K562 (cell line): ENCODE data around the gene EIF1B. TPM values are rescaled to one million over a fixed set of nuclear protein-coding genes. Genes with fewer than 3 reads are reported as not detected.

ENCODE experiments used
- ATAC-seq: fragments of 200-7000 bp; cut with Tn5 transposase; 3 replicates; pipeline ENCODE4 v1.9.1; 2020; ENCODE audit warnings: moderate library complexity
- BruUV-seq: library from RNA; stranded (reverse); fragments of 400-500 nt; replicated peaks from 2 replicates; lab custom pipeline; 2021; lab: Mats Ljungman, UMichigan
- CTCF ChIA-PET: fragments of 300-600 bp; formaldehyde crosslinking; extraction: SDS; loops from one replicate; lab custom pipeline; 2021; ENCODE audit warnings: low intra/inter-chr PET ratio; lab: Yijun Ruan, JAX
- POLR2A ChIA-PET: fragments of 300-600, 350-650 bp; sonication (Branson Sonifier 250); formaldehyde crosslinking; extraction: SDS; loops from one replicate; lab custom pipeline; 2021; ENCODE audit warnings: antibody characterized with exemption, inconsistent platforms; lab: Yijun Ruan, JAX
- DNase-seq, 4 experiments: peaks; one replicate each; pipeline versions ENCODE4 v3.0.0 to v3.0.0-alpha.2; 2011 to 2018; ENCODE audit warnings: low spot score in 3 of 4, mixed read lengths in 3 of 4; ENCODE audit errors: extremely low read depth in 1 of 4
- FAIRE-seq: peaks from 2 replicates; lab custom pipeline; 2011; peaks lifted over from hg19 to GRCh38; lab: Jason Lieb, UNC
- H2AFZ ChIP-seq: 2 replicates; pipeline ENCODE4 v1.6.0; 2011; ENCODE audit warnings: low read depth, low read length, control low read depth, inconsistent platforms
- H3K27ac ChIP-seq: fragments of 200-600 bp; 3 replicates; pipeline ENCODE4 v1.8.0; 2011; ENCODE audit warnings: low read depth, mild to moderate bottlenecking, control low read depth, inconsistent platforms, low read length, moderate library complexity, mixed read lengths; ENCODE audit errors: extremely low read depth
- H3K27me3 ChIP-seq, 2 experiments: fragments of 300-600 bp in 1 of 2; 2 replicates in 1 of 2; 3 replicates in 1 of 2; pipeline versions ENCODE4 v1.6.0 to v1.8.0; 2011; ENCODE audit warnings: inconsistent platforms in 2 of 2, low read length in 2 of 2, mild to moderate bottlenecking in 1 of 2, mixed read lengths in 1 of 2, moderate library complexity in 1 of 2; ENCODE audit not compliant: control insufficient read depth in 2 of 2, insufficient read depth in 2 of 2
- H3K36me3 ChIP-seq: fragments of 300-600 bp; 3 replicates; pipeline ENCODE4 v1.8.0; 2011; ENCODE audit warnings: mild to moderate bottlenecking, low read length, inconsistent platforms; ENCODE audit not compliant: control insufficient read depth, insufficient read depth
- H3K4me1 ChIP-seq, 2 experiments: fragments of 200-600 bp in 1 of 2; replicated peaks in 1 of 2; 2 replicates in 1 of 2; 3 replicates in 1 of 2; pipeline versions ENCODE4 v1.5.1 to v1.8.0; 2011; ENCODE audit warnings: inconsistent platforms in 2 of 2, low read length in 2 of 2, mild to moderate bottlenecking in 1 of 2, mixed read lengths in 1 of 2, moderate library complexity in 1 of 2; ENCODE audit not compliant: control insufficient read depth in 2 of 2, insufficient read depth in 2 of 2
- H3K4me2 ChIP-seq: 2 replicates; pipeline ENCODE4 v1.6.1; 2011; ENCODE audit warnings: low read length, control low read depth, inconsistent platforms, mixed read lengths; ENCODE audit not compliant: insufficient read depth
- H3K4me3 ChIP-seq: fragments of 200-600 bp; sonication (generic), shearing (Covaris generic); 2 replicates; pipeline ENCODE4 v1.5.1; 2016; ENCODE audit warnings: control low read depth, inconsistent platforms
- H3K79me2 ChIP-seq: fragments of 200-600 bp; 3 replicates; pipeline ENCODE4 v1.8.0; 2011; ENCODE audit warnings: low read length, inconsistent platforms; ENCODE audit not compliant: control insufficient read depth, insufficient read depth
- H3K9ac ChIP-seq, 2 experiments: 2 replicates each; pipeline versions ENCODE4 v1.6.0 to v1.6.1; 2011; ENCODE audit warnings: low read depth in 2 of 2, low read length in 2 of 2, control low read depth in 1 of 2, inconsistent platforms in 1 of 2, mild to moderate bottlenecking in 1 of 2, mixed read lengths in 1 of 2; ENCODE audit not compliant: insufficient read depth in 1 of 2
- H3K9me1 ChIP-seq: one replicate; pipeline ENCODE4 v1.6.0; 2011; ENCODE audit warnings: inconsistent platforms, mild to moderate bottlenecking, low read length, moderate library complexity; ENCODE audit not compliant: control insufficient read depth, insufficient read depth
- H3K9me3 ChIP-seq: replicated peaks from 2 replicates; pipeline ENCODE4 v1.5.1; 2011; ENCODE audit warnings: low read depth, low read length, inconsistent platforms; ENCODE audit not compliant: control insufficient read depth, insufficient read depth
- H4K20me1 ChIP-seq: replicated peaks from 2 replicates; pipeline ENCODE4 v1.6.1; 2011; ENCODE audit warnings: low read length, inconsistent platforms, mixed read lengths; ENCODE audit not compliant: control insufficient read depth, insufficient read depth
- C11orf30 ChIP-seq: fragments of 450-650 bp; IDR thresholded peaks from 2 replicates; pipeline ENCODE4 v1.6.1; 2016; ENCODE audit warnings: low read depth, mild to moderate bottlenecking
- HNRNPK ChIP-seq: fragments of 200-400 bp; formaldehyde crosslinking; IDR thresholded peaks from one replicate; pipeline ENCODE4 v1.6.1; 2018; ENCODE audit warnings: mild to moderate bottlenecking, low read depth, low read length; ENCODE audit not compliant: poor library complexity, severe bottlenecking
- JUNB ChIP-seq: fragments of 450-650 bp; formaldehyde crosslinking; conservative IDR thresholded peaks from 2 replicates; pipeline ENCODE4 v1.4.0; 2020; ENCODE audit warnings: mild to moderate bottlenecking
- TARDBP ChIP-seq: fragments of 450-650 bp; IDR thresholded peaks from 2 replicates; pipeline ENCODE4 v1.6.1; 2016
- ZNF133 ChIP-seq: fragments of 250-450 bp; sonication (Bioruptor Pico); IDR thresholded peaks from 2 replicates; pipeline ENCODE4 v1.4.0; 2020; ENCODE audit warnings: mild to moderate bottlenecking
- ZNF318 ChIP-seq, 2 experiments: fragments of 450-650 bp; IDR thresholded peaks; 2 replicates each; pipeline ENCODE4 v1.6.1; 2016; ENCODE audit warnings: mild to moderate bottlenecking in 2 of 2, borderline replicate concordance in 1 of 2, low read depth in 1 of 2, moderate library complexity in 1 of 2
- ZNF449 ChIP-seq: fragments of 250-450 bp; sonication (Bioruptor Pico); IDR thresholded peaks from 2 replicates; pipeline ENCODE4 v1.8.0; 2022; ENCODE audit warnings: moderate library complexity, mild to moderate bottlenecking, inconsistent platforms
- WGBS: fragments of 100-300 bp; shearing (Covaris generic); methylation state at CpG from one replicate; pipeline ENCODE4 v1.1.6; 2016; ENCODE audit warnings: low coverage, mixed read lengths; ENCODE audit not compliant: insufficient coverage; ENCODE audit errors: missing lambda C conversion rate; 5-methylcytosine and 5-hydroxymethylcytosine counted together
- in situ Hi-C: fragments of 300-500 bp; cut with MboI; formaldehyde crosslinking; loops from 4 replicates; pipeline ENCODE4 v1.15.0; 2018; ENCODE audit warnings: inconsistent platforms, mixed read lengths
- intact Hi-C: fragments of 100-400 bp; cut with micrococcal nuclease; formaldehyde crosslinking; loops from 2 replicates; pipeline ENCODE4 v1.14.2; 2022
- polyA plus RNA-seq, 8 experiments: library from polyadenylated mRNA; depleted of rRNA in 4 of 8; stranded (reverse) in 5 of 8; unstranded in 3 of 8; fragments of >200 nt; fragmentation: Nextera tagmentation in 2 of 8; fragmentation: Illumina TruSeq in 1 of 8; extraction: Ambion mirVana in 2 of 8; extraction: Trizol in 1 of 8; gene quantifications; 2 replicates each; pipeline versions ENCODE4 v1.2.1 to v1.2.3, GENCODE V29; 2011 to 2014; ENCODE audit warnings: inconsistent platforms in 1 of 8, missing spikeins in 1 of 8
- total RNA-seq, 7 experiments: library from RNA; depleted of rRNA in 6 of 7; stranded (reverse); fragments of >200 nt in 6 of 7; fragmentation: Illumina TruSeq in 2 of 7; extraction: Trizol in 2 of 7; gene quantifications; 2 replicates each; pipeline versions ENCODE4 v1.2.1 to v1.2.3, GENCODE V29; 2011 to 2021; ENCODE audit warnings: low replicate concordance in 1 of 7

Gene EIF1B
- total and polyA plus RNA-seq, 9 of the 15 experiments (the other 6 are each of a cell fraction or from before 2014, with no cell fraction given), result 18.1 to 184 (median 78.9) TPM

GRCh38 chr3:40309925-40310695 is 603 bp downstream of the EIF1B start:
- WGBS, result under 1% methylated on average over 48 of the region's 49 CpGs
- intact Hi-C loops, result loop anchor here (5.0 to 10.0 kb wide), 6 partner anchors 68 to 905 kb away; partner anchors contain the start of gene RPSA
- FAIRE-seq, result no peak
- peaks cover 3% of the 10 kb centered on the region; the same call in 1 of the 2 replicates for H4K20me1 ChIP-seq
- peak overlapping the region; percentile 89 for H3K4me2 ChIP-seq
- H3K9me3 ChIP-seq, result no peaks in the 10 kb centered on the region
- peaks cover 41% of the 10 kb centered on the region for H3K36me3 ChIP-seq
- H3K27ac ChIP-seq, result peak overlapping the region; percentile 96
- H3K4me3 ChIP-seq, result peak overlapping the region; percentile 91
- DNase-seq, result peak; percentile 51 to 67 (median 64)
- H2AFZ ChIP-seq, result peak overlapping the region; percentile 90
- H3K9me1 ChIP-seq, result no peaks in the 10 kb centered on the region
- BruUV-seq, result TSS peak; percentile 53
- peaks cover 37% of the 10 kb centered on the region for H3K79me2 ChIP-seq
- H3K4me1 ChIP-seq, result peaks cover 8 to 41% of the 10 kb centered on the region in 2 experiments
- ChIA-PET POLR2A (interaction anchor here (0.6 to 4.0 kb wide), 14 partner anchors 10 to 926 kb away, joined by 3 to 17 read pairs (median 4); partner anchors contain the start of genes RPL14 and ZNF621), CTCF (interaction anchor here (2.0 kb wide), 1 partner anchor 118 kb away, joined by 11 read pairs; no protein-coding TSS in a partner anchor)
- in situ Hi-C loops, result loop anchor here (10.0 kb wide), 1 partner anchor 905 kb away; the partner anchor contains the start of gene RPSA
- H3K27me3 ChIP-seq, result no peaks in the 10 kb centered on the region
- H3K9ac ChIP-seq, result peak overlapping the region; percentile 92 to 96
- peak; percentile 54 for ATAC-seq
- TF ChIP-seq ZNF318 (IDR thresholded peaks at IDR 0.05; ENCODE audit: borderline replicate concordance in 1 of 2, low read depth in 1 of 2), result no peak
- no peak for TF ChIP-seq HNRNPK
- TF ChIP-seq C11orf30, result no peak
- no peak for TF ChIP-seq ZNF133
- no peak for TF ChIP-seq ZNF449 (CRISPR knock-in tag)
- TF ChIP-seq TARDBP, result no peak
- no peak for TF ChIP-seq JUNB (CRISPR knock-in tag)
